DOHH2 (cell line): ENCODE measurements around the gene CYB5R2.
A peak's percentile ranks its signal among the peaks of the same experiment; 100 is the strongest.

Experiments used
- H3F3A ChIP-seq: fragments of 200-600 bp; sonication (generic), shearing (Covaris generic); 2 replicates; pipeline ENCODE4 v1.6.0; 2016; ENCODE audit warnings: antibody characterized with exemption, mild to moderate bottlenecking; ENCODE audit not compliant: control insufficient read depth, insufficient read depth
- H3K27ac ChIP-seq: fragments of 200-600 bp; sonication (generic); 2 replicates; pipeline ENCODE4 v1.5.1; 2014; ENCODE audit warnings: low read depth, mild to moderate bottlenecking, low read length, moderate library complexity
- H3K27me3 ChIP-seq: fragments of 200-600 bp; sonication (generic); 2 replicates; pipeline ENCODE4 v1.6.1; 2014; ENCODE audit warnings: mild to moderate bottlenecking, low read length, mixed read lengths; ENCODE audit not compliant: control insufficient read depth
- H3K36me3 ChIP-seq: fragments of 200-600 bp; sonication (generic); 2 replicates; pipeline ENCODE4 v1.6.1; 2014; ENCODE audit warnings: mild to moderate bottlenecking, low read length, moderate library complexity, mixed read lengths; ENCODE audit not compliant: control insufficient read depth
- H3K4me1 ChIP-seq: fragments of 200-600 bp; sonication (generic); 2 replicates; pipeline ENCODE4 v1.6.1; 2014; ENCODE audit warnings: mild to moderate bottlenecking, low read length, mixed read lengths; ENCODE audit not compliant: control insufficient read depth
- H3K4me2 ChIP-seq: fragments of 200-600 bp; sonication (generic); 2 replicates; pipeline ENCODE4 v1.6.0; 2014; ENCODE audit warnings: mild to moderate bottlenecking, low read length, moderate library complexity
- H3K4me3 ChIP-seq: fragments of 200-600 bp; sonication (generic); 2 replicates; pipeline ENCODE4 v1.5.1; 2014; ENCODE audit warnings: mild to moderate bottlenecking, low read length, mixed read lengths
- H3K79me2 ChIP-seq: fragments of 200-600 bp; sonication (generic); 2 replicates; pipeline ENCODE4 v1.6.1; 2014; ENCODE audit warnings: mild to moderate bottlenecking, low read length, mixed read lengths; ENCODE audit not compliant: control insufficient read depth
- H3K9me2 ChIP-seq: fragments of 200-600 bp; sonication (generic); replicated peaks from 2 replicates; pipeline ENCODE4 v1.6.1; 2014; ENCODE audit warnings: mild to moderate bottlenecking, low read length, mixed read lengths; ENCODE audit not compliant: control insufficient read depth
- H3K9me3 ChIP-seq: fragments of 200-600 bp; sonication (generic); 2 replicates; pipeline ENCODE4 v1.6.1; 2014; ENCODE audit warnings: antibody characterized with exemption, low read length, mixed read lengths; ENCODE audit not compliant: control insufficient read depth, insufficient read depth
- H4K20me1 ChIP-seq: fragments of 200-600 bp; sonication (generic); 2 replicates; pipeline ENCODE4 v1.6.0; 2014; ENCODE audit warnings: low read depth, mild to moderate bottlenecking, antibody characterized with exemption, low read length, moderate library complexity; ENCODE audit not compliant: control insufficient read depth, insufficient read depth
- CTCF ChIP-seq: fragments of 200-600 bp; sonication (generic); IDR thresholded peaks from one replicate; pipeline ENCODE4 v1.5.1; 2014; ENCODE audit warnings: antibody characterized with exemption, mild to moderate bottlenecking, low read depth, low read length; ENCODE audit not compliant: poor library complexity, severe bottlenecking
- EZH2phosphoT487 ChIP-seq: fragments of 200-600 bp; sonication (generic); IDR thresholded peaks from 2 replicates; pipeline ENCODE4 v1.6.1; 2017; ENCODE audit warnings: borderline replicate concordance, mild to moderate bottlenecking, antibody characterized with exemption, low read length, moderate library complexity, mixed read lengths

Gene CYB5R2

DNA sequence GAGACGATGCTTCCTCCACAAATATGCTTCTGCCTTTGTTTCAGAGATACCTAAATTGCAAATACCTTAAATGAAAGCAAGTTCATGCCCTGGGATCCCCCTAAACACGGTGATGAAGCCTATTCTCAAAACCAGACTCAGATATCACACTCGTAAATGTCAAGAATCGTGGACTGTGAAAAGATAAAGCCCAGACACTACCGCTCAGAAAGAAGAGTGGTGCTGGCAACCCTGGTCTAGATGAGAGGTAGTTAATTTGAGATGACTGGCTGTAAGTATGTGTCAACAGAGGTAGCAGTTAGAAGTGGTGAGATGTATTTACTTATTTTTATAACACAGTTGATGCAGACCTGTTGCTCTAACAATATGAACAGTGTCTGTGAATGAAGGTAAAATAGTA, 30.4 kb upstream of the CYB5R2 start:
- TF ChIP-seq EZH2phosphoT487 (no peak), CTCF (no peak)

GRCh38 chr11:7696424-7696823, 23.1 kb upstream of the CYB5R2 start:
- Histone ChIP-seq H3K4me2 (no peak overlapping the region), H3K9me3 (no peaks in the 10 kb centered on the region), H3K27ac (no peak overlapping the region), H3K79me2 (no peaks in the 10 kb centered on the region), H3K4me3 (no peak overlapping the region), H3F3A (no peaks in the 10 kb centered on the region), H3K4me1 (peaks cover 16% of the 10 kb centered on the region), H4K20me1 (no peaks in the 10 kb centered on the region), H3K27me3 (peaks cover 12% of the 10 kb centered on the region), H3K36me3 (no peaks in the 10 kb centered on the region), H3K9me2 (no peaks in the 10 kb centered on the region)
- TF ChIP-seq EZH2phosphoT487, result no peak
- no peak for TF ChIP-seq CTCF

More for the DNA sequence above, 30.4 kb upstream of the CYB5R2 start:
- Histone ChIP-seq H3K4me2 (no peak overlapping the region), H3K36me3 (no peaks in the 10 kb centered on the region), H3K9me2 (no peaks in the 10 kb centered on the region), H3K4me1 (no peaks in the 10 kb centered on the region), H3K4me3 (no peak overlapping the region), H3K9me3 (no peaks in the 10 kb centered on the region), H3K27me3 (peaks cover 8% of the 10 kb centered on the region), H3F3A (no peaks in the 10 kb centered on the region), H3K79me2 (no peaks in the 10 kb centered on the region), H3K27ac (no peak overlapping the region), H4K20me1 (no peaks in the 10 kb centered on the region)

- Histone ChIP-seq H3K4me3 (peak overlapping the region; percentile 29; the same call in 1 of the 2 replicates), H3K36me3 (no peaks in the 10 kb centered on the region), H3K4me1 (peaks cover 17% of the 10 kb centered on the region), H3K4me2 (peak overlapping the region; percentile 44), H3K79me2 (no peaks in the 10 kb centered on the region), H3K9me3 (no peaks in the 10 kb centered on the region), H4K20me1 (no peaks in the 10 kb centered on the region), H3K27ac (no peak overlapping the region), H3K27me3 (peaks cover 12% of the 10 kb centered on the region), H3F3A (no peaks in the 10 kb centered on the region), H3K9me2 (no peaks in the 10 kb centered on the region)
- TF ChIP-seq CTCF (no peak), EZH2phosphoT487 (no peak)
These were observed 20.9 kb upstream of the CYB5R2 start for GRCh38 chr11:7694235-7694634.

- no peak overlapping the region for H3K27ac ChIP-seq
These were observed 19.1 kb upstream of the CYB5R2 start for GRCh38 chr11:7692426-7692825.

More at GRCh38 chr11:7692426-7692825, 19.1 kb upstream of the CYB5R2 start:
- peaks cover 12% of the 10 kb centered on the region for H3K27me3 ChIP-seq
- H3K36me3 ChIP-seq, result no peaks in the 10 kb centered on the region
- no peaks in the 10 kb centered on the region for H3F3A ChIP-seq
- H3K9me2 ChIP-seq, result no peaks in the 10 kb centered on the region
- H3K4me2 ChIP-seq, result peak overlapping the region; percentile 32
- no peak overlapping the region for H3K4me3 ChIP-seq
- no peaks in the 10 kb centered on the region for H4K20me1 ChIP-seq
- H3K4me1 ChIP-seq, result peaks cover 17% of the 10 kb centered on the region
- no peaks in the 10 kb centered on the region for H3K79me2 ChIP-seq
- TF ChIP-seq CTCF (no peak), EZH2phosphoT487 (no peak)
- H3K9me3 ChIP-seq, result no peaks in the 10 kb centered on the region
